ENCODE data around the gene NUDT8. TPM values are rescaled to one million over a fixed set of nuclear protein-coding genes. Genes with fewer than 3 reads are reported as not detected.

Gene NUDT8
- total RNA-seq, 1 donor from 2014 or later, result 5.1 TPM

DNA sequence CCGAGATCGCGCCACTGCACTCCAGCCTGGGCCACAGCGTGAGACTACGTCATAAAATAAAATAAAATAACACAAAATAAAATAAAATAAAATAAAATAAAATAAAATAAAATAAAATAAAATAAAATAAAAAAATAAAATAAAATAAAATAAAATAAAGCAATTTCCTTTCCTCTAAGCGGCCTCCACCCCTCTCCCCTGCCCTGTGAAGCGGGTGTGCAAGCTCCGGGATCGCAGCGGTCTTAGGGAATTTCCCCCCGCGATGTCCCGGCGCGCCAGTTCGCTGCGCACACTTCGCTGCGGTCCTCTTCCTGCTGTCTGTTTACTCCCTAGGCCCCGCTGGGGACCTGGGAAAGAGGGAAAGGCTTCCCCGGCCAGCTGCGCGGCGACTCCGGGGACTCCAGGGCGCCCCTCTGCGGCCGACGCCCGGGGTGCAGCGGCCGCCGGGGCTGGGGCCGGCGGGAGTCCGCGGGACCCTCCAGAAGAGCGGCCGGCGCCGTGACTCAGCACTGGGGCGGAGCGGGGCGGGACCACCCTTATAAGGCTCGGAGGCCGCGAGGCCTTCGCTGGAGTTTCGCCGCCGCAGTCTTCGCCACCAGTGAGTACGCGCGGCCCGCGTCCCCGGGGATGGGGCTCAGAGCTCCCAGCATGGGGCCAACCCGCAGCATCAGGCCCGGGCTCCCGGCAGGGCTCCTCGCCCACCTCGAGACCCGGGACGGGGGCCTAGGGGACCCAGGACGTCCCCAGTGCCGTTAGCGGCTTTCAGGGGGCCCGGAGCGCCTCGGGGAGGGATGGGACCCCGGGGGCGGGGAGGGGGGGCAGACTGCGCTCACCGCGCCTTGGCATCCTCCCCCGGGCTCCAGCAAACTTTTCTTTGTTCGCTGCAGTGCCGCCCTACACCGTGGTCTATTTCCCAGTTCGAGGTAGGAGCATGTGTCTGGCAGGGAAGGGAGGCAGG lies 46.2 kb downstream of the NUDT8 start, which contains the start of gene GSTP1:
GSTP1 (plus strand) TSS at position 566 of the 958 bp plus-strand sequence; CDS start at position 598, 32 bp downstream.
- peaks cover 1% of the 10 kb centered on the region for H3K36me3 ChIP-seq (ENCODE audit: control insufficient read depth, insufficient read depth, low read length)
- DNase-seq (ENCODE audit: low read depth), result peak; percentile 60
- TF ChIP-seq, protein P1, sequence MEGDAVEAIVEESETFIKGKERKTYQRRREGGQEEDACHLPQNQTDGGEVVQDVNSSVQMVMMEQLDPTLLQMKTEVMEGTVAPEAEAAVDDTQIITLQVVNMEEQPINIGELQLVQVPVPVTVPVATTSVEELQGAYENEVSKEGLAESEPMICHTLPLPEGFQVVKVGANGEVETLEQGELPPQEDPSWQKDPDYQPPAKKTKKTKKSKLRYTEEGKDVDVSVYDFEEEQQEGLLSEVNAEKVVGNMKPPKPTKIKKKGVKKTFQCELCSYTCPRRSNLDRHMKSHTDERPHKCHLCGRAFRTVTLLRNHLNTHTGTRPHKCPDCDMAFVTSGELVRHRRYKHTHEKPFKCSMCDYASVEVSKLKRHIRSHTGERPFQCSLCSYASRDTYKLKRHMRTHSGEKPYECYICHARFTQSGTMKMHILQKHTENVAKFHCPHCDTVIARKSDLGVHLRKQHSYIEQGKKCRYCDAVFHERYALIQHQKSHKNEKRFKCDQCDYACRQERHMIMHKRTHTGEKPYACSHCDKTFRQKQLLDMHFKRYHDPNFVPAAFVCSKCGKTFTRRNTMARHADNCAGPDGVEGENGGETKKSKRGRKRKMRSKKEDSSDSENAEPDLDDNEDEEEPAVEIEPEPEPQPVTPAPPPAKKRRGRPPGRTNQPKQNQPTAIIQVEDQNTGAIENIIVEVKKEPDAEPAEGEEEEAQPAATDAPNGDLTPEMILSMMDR (IDR thresholded peaks at IDR 0.05; ENCODE audit: insufficient read depth, low read length, poor library complexity, severe bottlenecking), result peak; percentile 40
- peak within 1 kb of the TSS; percentile 70 for H3K4me3 ChIP-seq (ENCODE audit: low read depth, low read length)
- no peaks in the 10 kb centered on the region for H3K27me3 ChIP-seq (ENCODE audit: control insufficient read depth, insufficient read depth, low read length)

- no peaks in the 10 kb centered on the region for H3K27me3 ChIP-seq (ENCODE audit: control insufficient read depth, insufficient read depth, low read length)
- H3K36me3 ChIP-seq (ENCODE audit: control insufficient read depth, insufficient read depth, low read length), result peaks cover 1% of the 10 kb centered on the region
- DNase-seq (ENCODE audit: low read depth), result no peak
- H3K4me3 ChIP-seq (ENCODE audit: low read depth, low read length), result no peak overlapping the region
- TF ChIP-seq, protein P1 (IDR thresholded peaks at IDR 0.05; ENCODE audit: insufficient read depth, low read length, poor library complexity, severe bottlenecking), result no peak
These were observed 47.7 kb downstream of the NUDT8 start for GRCh38 chr11:67582011-67582410.

DNA sequence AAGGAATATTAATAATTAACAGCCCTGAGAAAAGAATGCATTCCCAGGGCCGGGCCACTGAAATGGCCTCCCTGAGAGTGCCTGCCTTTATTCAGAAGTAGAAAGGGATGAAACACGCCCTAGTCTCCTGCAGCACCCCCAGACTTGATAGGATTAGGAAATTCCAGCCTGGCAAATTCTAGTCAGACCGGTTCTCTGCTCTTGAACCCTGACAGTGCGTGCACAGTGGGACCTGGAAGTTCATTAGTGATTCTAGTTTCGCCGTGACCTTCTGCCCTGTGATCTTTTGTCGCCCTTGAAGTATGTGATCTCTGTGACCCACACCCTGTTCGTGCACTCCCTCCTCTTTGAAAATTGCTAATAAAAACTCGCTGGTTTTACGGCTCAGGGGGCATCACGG lies 48.3 kb downstream of the NUDT8 start:
- Histone ChIP-seq H3K36me3 (ENCODE audit: control insufficient read depth, insufficient read depth, low read length) (peaks cover 1% of the 10 kb centered on the region), H3K4me3 (ENCODE audit: low read depth, low read length) (no peak overlapping the region), H3K27me3 (ENCODE audit: control insufficient read depth, insufficient read depth, low read length) (no peaks in the 10 kb centered on the region)
- TF ChIP-seq, protein P1 (IDR thresholded peaks at IDR 0.05; ENCODE audit: insufficient read depth, low read length, poor library complexity, severe bottlenecking), result no peak
- no peak for DNase-seq (ENCODE audit: low read depth)

- DNase-seq (ENCODE audit: low read depth), result no peak
- TF ChIP-seq, protein P1 (IDR thresholded peaks at IDR 0.05; ENCODE audit: insufficient read depth, low read length, poor library complexity, severe bottlenecking), result no peak
- Histone ChIP-seq H3K36me3 (ENCODE audit: control insufficient read depth, insufficient read depth, low read length) (no peaks in the 10 kb centered on the region), H3K4me3 (ENCODE audit: low read depth, low read length) (no peak overlapping the region), H3K27me3 (ENCODE audit: control insufficient read depth, insufficient read depth, low read length) (no peaks in the 10 kb centered on the region)
These were observed 51.8 kb downstream of the NUDT8 start for GRCh38 chr11:67577951-67578350.

Other genes starting within 250 kb of the NUDT8 start
- gene RAD9A, start 238.0 kb downstream of the NUDT8 start, total RNA-seq, result 8.3 and 13.6 TPM in 2 replicates
- gene PPP1CA, start 228.1 kb downstream of the NUDT8 start, total RNA-seq, result 309 and 319 TPM in 2 replicates
- gene TBC1D10C, start 225.9 kb downstream of the NUDT8 start, total RNA-seq, result 0.84 and 1.0 TPM in 2 replicates
- gene CARNS1, start 214.3 kb downstream of the NUDT8 start, total RNA-seq, result 0.21 and 0.27 TPM in 2 replicates
- gene RPS6KB2, start 201.4 kb downstream of the NUDT8 start, total RNA-seq, result 64.6 and 86.5 TPM in 2 replicates
- 2.5 and 3.0 TPM in 2 replicates for gene PTPRCAP, start 192.3 kb downstream of the NUDT8 start, total RNA-seq
- gene CORO1B, start 186.5 kb downstream of the NUDT8 start, total RNA-seq, result 136 and 153 TPM in 2 replicates
- not detected in 2 replicates for gene GPR152, start 177.2 kb downstream of the NUDT8 start, total RNA-seq
- gene CABP4, start 174.6 kb downstream of the NUDT8 start, total RNA-seq, result 0.17 TPM in 1 of 2 replicates, not detected in the other
- 53.8 and 102 TPM in 2 replicates for gene TMEM134, start 160.7 kb downstream of the NUDT8 start, total RNA-seq
- gene AIP, start 146.9 kb downstream of the NUDT8 start, total RNA-seq, result 45.9 and 55.9 TPM in 2 replicates
- 50.8 and 55.5 TPM in 2 replicates for gene PITPNM1, start 124.6 kb downstream of the NUDT8 start, total RNA-seq
- gene CDK2AP2, start 121.8 kb downstream of the NUDT8 start, total RNA-seq, result 104 and 135 TPM in 2 replicates
- gene CABP2, start 106.5 kb downstream of the NUDT8 start, total RNA-seq, result not detected in 2 replicates
- gene GSTP1, start 46.1 kb downstream of the NUDT8 start, total RNA-seq, result 1,390 and 1,923 TPM in 2 replicates
- gene NDUFV1, start 23.0 kb downstream of the NUDT8 start, total RNA-seq, result 229 and 262 TPM in 2 replicates
- gene TBX10, start 9.8 kb upstream of the NUDT8 start, total RNA-seq, result not detected in 2 replicates
- 0.21 TPM in 1 of 2 replicates, not detected in the other for gene ACY3, start 20.8 kb upstream of the NUDT8 start, total RNA-seq
- gene ALDH3B2, start 44.7 kb upstream of the NUDT8 start, total RNA-seq, result 0.07 and 0.13 TPM in 2 replicates